H9 (cell line): ENCODE results near the gene MRPL55. TPM values are rescaled to one million over a fixed set of nuclear protein-coding genes. Genes with fewer than 3 reads are reported as not detected.

Experiments used
- DNase-seq: peaks from one replicate; pipeline ENCODE4 v3.0.0-alpha.2; 2017
- H2AFZ ChIP-seq: one replicate; pipeline ENCODE4 v1.6.1; 2013; ENCODE audit warnings: mild to moderate bottlenecking, low read length, control low read depth, moderate library complexity
- H2AK5ac ChIP-seq: 2 replicates; pipeline ENCODE4 v1.6.1; 2013; ENCODE audit warnings: low read length, control low read depth, mixed read lengths; ENCODE audit not compliant: insufficient read length
- H2BK120ac ChIP-seq: one replicate; pipeline ENCODE4 v1.6.1; 2013; ENCODE audit warnings: low read depth, mild to moderate bottlenecking, low read length, control low read depth, inconsistent platforms; ENCODE audit not compliant: poor library complexity, severe bottlenecking
- H2BK12ac ChIP-seq: 2 replicates; pipeline ENCODE4 v1.6.1; 2013; ENCODE audit warnings: low read length, control low read depth, mixed read lengths, low read depth; ENCODE audit not compliant: insufficient read length
- H2BK15ac ChIP-seq: 2 replicates; pipeline ENCODE4 v1.6.1; 2013; ENCODE audit warnings: low read depth, low read length, control low read depth
- H2BK20ac ChIP-seq: one replicate; pipeline ENCODE4 v1.6.1; 2013; ENCODE audit warnings: low read depth, mild to moderate bottlenecking, low read length, control low read depth, inconsistent platforms; ENCODE audit not compliant: poor library complexity, severe bottlenecking
- H2BK5ac ChIP-seq: 2 replicates; pipeline ENCODE4 v1.6.1; 2013; ENCODE audit warnings: low read length, control low read depth, mixed read lengths; ENCODE audit not compliant: insufficient read length
- H3K14ac ChIP-seq: 2 replicates; pipeline ENCODE4 v1.6.1; 2013; ENCODE audit warnings: low read length, control low read depth; ENCODE audit not compliant: insufficient read depth
- H3K18ac ChIP-seq: 2 replicates; pipeline ENCODE4 v1.6.1; 2013; ENCODE audit warnings: low read depth, mild to moderate bottlenecking, mixed read lengths, low read length, control low read depth; ENCODE audit not compliant: insufficient read length
- H3K23ac ChIP-seq: 2 replicates; pipeline ENCODE4 v1.6.1; 2013; ENCODE audit warnings: low read length, control low read depth, mixed read lengths, low read depth; ENCODE audit not compliant: insufficient read length
- H3K23me2 ChIP-seq: 2 replicates; pipeline ENCODE4 v1.6.1; 2013; ENCODE audit warnings: low read depth, mild to moderate bottlenecking, mixed read lengths, low read length, control low read depth; ENCODE audit not compliant: insufficient read length, poor library complexity, severe bottlenecking
- H3K27ac ChIP-seq: 2 replicates; pipeline ENCODE4 v1.5.1; 2013; ENCODE audit warnings: low read length, control low read depth, mixed read lengths, low read depth; ENCODE audit not compliant: insufficient read length
- H3K27me3 ChIP-seq: 2 replicates; pipeline ENCODE4 v1.6.1; 2013; ENCODE audit warnings: low read length, control low read depth, inconsistent platforms; ENCODE audit not compliant: insufficient read depth
- H3K4ac ChIP-seq: 2 replicates; pipeline ENCODE4 v1.6.1; 2013; ENCODE audit warnings: low read depth, mild to moderate bottlenecking, control low read depth, inconsistent platforms, low read length, moderate library complexity
- H3K4me1 ChIP-seq: 2 replicates; pipeline ENCODE4 v1.6.1; 2013; ENCODE audit warnings: low read length, control low read depth, inconsistent platforms; ENCODE audit not compliant: insufficient read depth
- H3K4me2 ChIP-seq: 2 replicates; pipeline ENCODE4 v1.6.1; 2013; ENCODE audit warnings: low read length, control low read depth, mixed read lengths; ENCODE audit not compliant: insufficient read length, insufficient read depth
- H3K56ac ChIP-seq: 2 replicates; pipeline ENCODE4 v1.6.1; 2013; ENCODE audit warnings: low read depth, mild to moderate bottlenecking, mixed read lengths, low read length, control low read depth; ENCODE audit not compliant: insufficient read length
- H3K79me1 ChIP-seq: 2 replicates; pipeline ENCODE4 v1.6.1; 2013; ENCODE audit warnings: low read depth, mild to moderate bottlenecking, moderate library complexity, low read length, control low read depth, inconsistent platforms; ENCODE audit not compliant: insufficient read depth, poor library complexity, severe bottlenecking
- H3K79me2 ChIP-seq: 2 replicates; pipeline ENCODE4 v1.6.1; 2013; ENCODE audit warnings: low read length, control low read depth, inconsistent platforms; ENCODE audit not compliant: insufficient read depth
- H3K9ac ChIP-seq: 2 replicates; pipeline ENCODE4 v1.6.1; 2013; ENCODE audit warnings: low read length, control low read depth, mixed read lengths; ENCODE audit not compliant: insufficient read length; ENCODE audit errors: extremely low read depth
- H3K9me3 ChIP-seq: one replicate; pipeline ENCODE4 v1.6.1; 2013; ENCODE audit warnings: low read depth, low read length, inconsistent platforms; ENCODE audit not compliant: control insufficient read depth
- H3T11ph ChIP-seq: one replicate; pipeline ENCODE4 v1.6.1; 2013; ENCODE audit warnings: mild to moderate bottlenecking, low read length, control low read depth, inconsistent platforms
- H4K20me1 ChIP-seq: one replicate; pipeline ENCODE4 v1.6.1; 2013; ENCODE audit not compliant: control insufficient read depth, insufficient read length, insufficient read depth
- H4K5ac ChIP-seq: 2 replicates; pipeline ENCODE4 v1.6.1; 2013; ENCODE audit warnings: low read depth, mild to moderate bottlenecking, mixed read lengths, low read length, control low read depth; ENCODE audit not compliant: insufficient read length
- H4K8ac ChIP-seq: replicated peaks from 2 replicates; pipeline ENCODE4 v1.6.1; 2013; ENCODE audit warnings: low read length, control low read depth, mixed read lengths, low read depth; ENCODE audit not compliant: insufficient read length
- H4K91ac ChIP-seq: 2 replicates; pipeline ENCODE4 v1.6.1; 2013; ENCODE audit warnings: low read depth, mild to moderate bottlenecking, moderate library complexity, mixed read lengths, low read length, control low read depth; ENCODE audit not compliant: insufficient read length
- H3K27ac Mint-ChIP-seq, 3 experiments: 2 replicates in 2 of 3; 3 replicates in 1 of 3; pipeline ENCODE4 v1.8.0; 2020 to 2021; ENCODE audit warnings: mixed read lengths in 3 of 3, mild to moderate bottlenecking in 1 of 3, moderate library complexity in 1 of 3
- H3K27me3 Mint-ChIP-seq: 2 replicates; pipeline ENCODE4 v1.8.0; 2021; ENCODE audit warnings: low read depth, mild to moderate bottlenecking, moderate library complexity, mixed read lengths
- H3K36me3 Mint-ChIP-seq, 3 experiments: 2 replicates in 2 of 3; 3 replicates in 1 of 3; pipeline ENCODE4 v1.8.0; 2020 to 2021; ENCODE audit warnings: low read depth in 3 of 3, mixed read lengths in 3 of 3; ENCODE audit not compliant: insufficient read depth in 1 of 3
- H3K4me1 Mint-ChIP-seq, 2 experiments: 2 replicates each; pipeline ENCODE4 v1.8.0; 2020; ENCODE audit warnings: mixed read lengths in 2 of 2
- H3K4me3 Mint-ChIP-seq, 2 experiments: 2 replicates in 1 of 2; 3 replicates in 1 of 2; pipeline ENCODE4 v1.8.0; 2020 to 2021; ENCODE audit warnings: mild to moderate bottlenecking in 2 of 2, mixed read lengths in 2 of 2, moderate library complexity in 1 of 2
- H3K9me3 Mint-ChIP-seq, 2 experiments: 2 replicates in 1 of 2; 3 replicates in 1 of 2; pipeline ENCODE4 v1.8.0; 2020; ENCODE audit warnings: mild to moderate bottlenecking in 2 of 2, mixed read lengths in 2 of 2, moderate library complexity in 1 of 2
- WGBS: extraction: QIAGEN DNeasy Blood & Tissue Kit; methylation state at CpG from one replicate; pipeline ENCODE4 v1.1.7; 2013; ENCODE audit warnings: missing lambda C conversion rate, low lambda C conversion rate, mixed read lengths; ENCODE audit not compliant: insufficient read length; ENCODE audit errors: extremely low coverage; 5-methylcytosine and 5-hydroxymethylcytosine counted together
- total RNA-seq: library from RNA; stranded (reverse); gene quantifications from 2 replicates; pipeline ENCODE4 v1.2.1, GENCODE V29; 2021
- TF ChIP-seq, protein P1 (sequence below): fragments of 200-600 bp; sonication (generic); conservative IDR thresholded peaks from 3 replicates; pipeline ENCODE4 v1.8.0; 2021; ENCODE audit warnings: antibody characterized with exemption, mild to moderate bottlenecking

The MRPL55 gene
- total RNA-seq, 1 experiment from 2014 or later, result 62.3 TPM

DNA sequence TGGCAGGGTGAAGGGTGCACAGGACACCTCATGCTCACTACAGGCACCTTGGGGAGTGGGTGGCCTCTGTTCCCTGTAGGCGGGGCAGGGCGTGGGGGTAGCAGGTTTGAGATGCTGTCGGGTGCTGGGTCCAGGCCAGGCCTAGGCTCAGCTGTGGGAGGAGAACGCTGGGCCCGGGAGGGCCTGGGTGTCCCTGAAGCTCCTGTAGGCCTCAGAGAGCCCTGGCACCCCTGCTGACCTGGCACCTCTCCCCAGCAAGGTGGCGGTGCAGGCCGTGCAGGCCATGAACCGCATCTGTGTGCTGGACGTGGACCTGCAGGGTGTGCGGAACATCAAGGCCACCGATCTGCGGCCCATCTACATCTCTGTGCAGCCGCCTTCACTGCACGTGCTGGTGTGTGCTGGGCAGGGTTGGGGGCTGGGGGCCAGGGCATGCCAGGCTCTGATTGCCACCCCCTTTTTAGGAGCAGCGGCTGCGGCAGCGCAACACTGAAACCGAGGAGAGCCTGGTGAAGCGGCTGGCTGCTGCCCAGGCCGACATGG is 38.1 kb upstream of the MRPL55 start:
- Histone ChIP-seq H3K27me3 (no peaks in the 10 kb centered on the region), H2AK5ac (no peak overlapping the region), H3K27ac (no peak overlapping the region), H2BK120ac (no peak overlapping the region), H3K23ac (no peak overlapping the region), H2BK15ac (no peak overlapping the region), H4K20me1 (peaks cover 2% of the 10 kb centered on the region), H3K18ac (no peak overlapping the region), H2BK20ac (no peak overlapping the region), H2BK12ac (no peak overlapping the region), H3K9me3 (no peaks in the 10 kb centered on the region), H3K79me1 (peaks cover 3% of the 10 kb centered on the region), H2BK5ac (no peak overlapping the region), H3K79me2 (peaks cover 7% of the 10 kb centered on the region; the same call in 1 of the 2 replicates), H3K4me1 (no peaks in the 10 kb centered on the region), H3K14ac (no peak overlapping the region), H3K9ac (no peak overlapping the region), H3K23me2 (no peaks in the 10 kb centered on the region), H4K8ac (no peak overlapping the region), H4K91ac (no peak overlapping the region), H3T11ph (no peak overlapping the region), H3K4me2 (no peak overlapping the region), H3K56ac (no peak overlapping the region), H4K5ac (no peak overlapping the region), H2AFZ (no peak overlapping the region), H3K4ac (no peak overlapping the region)
- Mint-ChIP-seq H3K4me3 (no peak overlapping the region), H3K4me1 (peaks cover 0 to 11% of the 10 kb centered on the region in 2 experiments; a peak in 2 of 4 replicates), H3K27me3 (no peaks in the 10 kb centered on the region), H3K27ac (no peak overlapping the region), H3K9me3 (no peaks in the 10 kb centered on the region), H3K36me3 (no peaks in the 10 kb centered on the region; a peak in 1 of 7 replicates)
- no CpG with 5 or more reads among the region's 20 CpGs for WGBS
- TF ChIP-seq, protein P1, sequence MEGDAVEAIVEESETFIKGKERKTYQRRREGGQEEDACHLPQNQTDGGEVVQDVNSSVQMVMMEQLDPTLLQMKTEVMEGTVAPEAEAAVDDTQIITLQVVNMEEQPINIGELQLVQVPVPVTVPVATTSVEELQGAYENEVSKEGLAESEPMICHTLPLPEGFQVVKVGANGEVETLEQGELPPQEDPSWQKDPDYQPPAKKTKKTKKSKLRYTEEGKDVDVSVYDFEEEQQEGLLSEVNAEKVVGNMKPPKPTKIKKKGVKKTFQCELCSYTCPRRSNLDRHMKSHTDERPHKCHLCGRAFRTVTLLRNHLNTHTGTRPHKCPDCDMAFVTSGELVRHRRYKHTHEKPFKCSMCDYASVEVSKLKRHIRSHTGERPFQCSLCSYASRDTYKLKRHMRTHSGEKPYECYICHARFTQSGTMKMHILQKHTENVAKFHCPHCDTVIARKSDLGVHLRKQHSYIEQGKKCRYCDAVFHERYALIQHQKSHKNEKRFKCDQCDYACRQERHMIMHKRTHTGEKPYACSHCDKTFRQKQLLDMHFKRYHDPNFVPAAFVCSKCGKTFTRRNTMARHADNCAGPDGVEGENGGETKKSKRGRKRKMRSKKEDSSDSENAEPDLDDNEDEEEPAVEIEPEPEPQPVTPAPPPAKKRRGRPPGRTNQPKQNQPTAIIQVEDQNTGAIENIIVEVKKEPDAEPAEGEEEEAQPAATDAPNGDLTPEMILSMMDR, result no peak
- DNase-seq, result no peak
